HepG2 (cell line): Measurements from ENCODE around the gene CEP19. TPM values are rescaled to one million over a fixed set of nuclear protein-coding genes. Genes with fewer than 3 reads are reported as not detected.

Experiments
- CREM ChIP-seq, 2 experiments: sonication (generic) in 1 of 2; formaldehyde crosslinking in 1 of 2; IDR thresholded peaks; 2 replicates each; pipeline versions ENCODE4 v1.4.0 to v1.6.1; 2016 to 2020; ENCODE audit warnings: antibody characterized with exemption in 1 of 2, mild to moderate bottlenecking in 1 of 2, missing genetic modification reagents in 1 of 2
- MLLT10 ChIP-seq: sonication (generic); formaldehyde crosslinking; IDR thresholded peaks from 2 replicates; pipeline ENCODE4 v1.4.0; 2020; ENCODE audit warnings: missing genetic modification reagents
- NR2F2 ChIP-seq: IDR thresholded peaks from 2 replicates; pipeline ENCODE4 v1.6.1; 2012; ENCODE audit warnings: low read depth, inconsistent platforms, borderline replicate concordance
- PHB2 ChIP-seq: fragments of 450-650 bp; IDR thresholded peaks from 2 replicates; pipeline ENCODE4 v1.6.1; 2018; ENCODE audit not compliant: partially characterized antibody
- PHF20 ChIP-seq: sonication (generic); formaldehyde crosslinking; IDR thresholded peaks from 2 replicates; pipeline ENCODE4 v1.5.0; 2020; ENCODE audit warnings: mild to moderate bottlenecking, missing genetic modification reagents
- RBM39 ChIP-seq: fragments of 200-400 bp; formaldehyde crosslinking; IDR thresholded peaks from one replicate; pipeline ENCODE4 v1.6.1; 2018; ENCODE audit warnings: antibody characterized with exemption, mild to moderate bottlenecking, low read depth, low read length; ENCODE audit not compliant: poor library complexity, severe bottlenecking
- ZMYM4 ChIP-seq: sonication (generic); formaldehyde crosslinking; IDR thresholded peaks from 2 replicates; pipeline ENCODE4 v1.8.1; 2023; ENCODE audit warnings: mild to moderate bottlenecking, missing genetic modification reagents
- ZNF121 ChIP-seq: sonication (generic); formaldehyde crosslinking; IDR thresholded peaks from 2 replicates; pipeline ENCODE4 v1.5.0; 2020; ENCODE audit warnings: mild to moderate bottlenecking, missing genetic modification reagents
- ZNF430 ChIP-seq: sonication (generic); formaldehyde crosslinking; IDR thresholded peaks from 2 replicates; pipeline ENCODE4 v1.9.0; 2021; ENCODE audit warnings: mild to moderate bottlenecking, missing genetic modification reagents
- ZNF501 ChIP-seq: sonication (generic); formaldehyde crosslinking; IDR thresholded peaks from 2 replicates; pipeline ENCODE4 v1.5.1; 2020; ENCODE audit warnings: mild to moderate bottlenecking, moderate library complexity, missing genetic modification reagents
- ZNF782 ChIP-seq: sonication (generic); formaldehyde crosslinking; IDR thresholded peaks from 2 replicates; pipeline ENCODE4 v1.4.0; 2020; ENCODE audit warnings: missing genetic modification reagents, mild to moderate bottlenecking, borderline replicate concordance
- ZNF816 ChIP-seq: sonication (generic); formaldehyde crosslinking; IDR thresholded peaks from 2 replicates; pipeline ENCODE4 v1.8.0; 2022; ENCODE audit warnings: missing genetic modification reagents, mild to moderate bottlenecking, borderline replicate concordance
- polyA plus RNA-seq, 8 experiments: library from polyadenylated mRNA; depleted of rRNA in 3 of 8; stranded (reverse) in 7 of 8; unstranded in 1 of 8; fragments of >200 nt; fragmentation: Illumina TruSeq in 4 of 8; extraction: Trizol in 4 of 8; gene quantifications; 2 replicates each; pipeline versions ENCODE4 v1.2.1 to v1.2.3, GENCODE V29; 2011 to 2016; ENCODE audit warnings: low read depth in 4 of 8, missing spikeins in 1 of 8, mixed read lengths in 1 of 8; ENCODE audit not compliant: insufficient read depth in 1 of 8
- total RNA-seq, 5 experiments: library from RNA; depleted of rRNA; stranded (reverse); fragments of >200 nt; fragmentation: Illumina TruSeq; extraction: Trizol; gene quantifications; 2 replicates each; pipeline ENCODE4 v1.2.3, GENCODE V29; 2016; ENCODE audit warnings: low read depth in 1 of 5
- TF ChIP-seq, protein P1 (sequence below): sonication (generic); formaldehyde crosslinking; IDR thresholded peaks from 2 replicates; pipeline ENCODE4 v1.4.0; 2020; ENCODE audit warnings: missing genetic modification reagents
- TF ChIP-seq, protein P2 (sequence below): sonication (generic); formaldehyde crosslinking; IDR thresholded peaks from 2 replicates; pipeline ENCODE4 v1.5.0; 2020; ENCODE audit warnings: mild to moderate bottlenecking, missing genetic modification reagents, borderline replicate concordance
- TF ChIP-seq, protein P3 (sequence below): sonication (generic); formaldehyde crosslinking; IDR thresholded peaks from 2 replicates; pipeline ENCODE4 v1.8.0; 2022; ENCODE audit warnings: mild to moderate bottlenecking, missing genetic modification reagents, borderline replicate concordance
- TF ChIP-seq, protein P4 (sequence below): IDR thresholded peaks from 2 replicates; pipeline ENCODE4 v1.6.1; 2016

Gene CEP19
- total and polyA plus RNA-seq, 2 of the 13 experiments (the other 11 are each of a cell fraction or from before 2014, with no cell fraction given): 0.48 to 1.2 TPM

DNA sequence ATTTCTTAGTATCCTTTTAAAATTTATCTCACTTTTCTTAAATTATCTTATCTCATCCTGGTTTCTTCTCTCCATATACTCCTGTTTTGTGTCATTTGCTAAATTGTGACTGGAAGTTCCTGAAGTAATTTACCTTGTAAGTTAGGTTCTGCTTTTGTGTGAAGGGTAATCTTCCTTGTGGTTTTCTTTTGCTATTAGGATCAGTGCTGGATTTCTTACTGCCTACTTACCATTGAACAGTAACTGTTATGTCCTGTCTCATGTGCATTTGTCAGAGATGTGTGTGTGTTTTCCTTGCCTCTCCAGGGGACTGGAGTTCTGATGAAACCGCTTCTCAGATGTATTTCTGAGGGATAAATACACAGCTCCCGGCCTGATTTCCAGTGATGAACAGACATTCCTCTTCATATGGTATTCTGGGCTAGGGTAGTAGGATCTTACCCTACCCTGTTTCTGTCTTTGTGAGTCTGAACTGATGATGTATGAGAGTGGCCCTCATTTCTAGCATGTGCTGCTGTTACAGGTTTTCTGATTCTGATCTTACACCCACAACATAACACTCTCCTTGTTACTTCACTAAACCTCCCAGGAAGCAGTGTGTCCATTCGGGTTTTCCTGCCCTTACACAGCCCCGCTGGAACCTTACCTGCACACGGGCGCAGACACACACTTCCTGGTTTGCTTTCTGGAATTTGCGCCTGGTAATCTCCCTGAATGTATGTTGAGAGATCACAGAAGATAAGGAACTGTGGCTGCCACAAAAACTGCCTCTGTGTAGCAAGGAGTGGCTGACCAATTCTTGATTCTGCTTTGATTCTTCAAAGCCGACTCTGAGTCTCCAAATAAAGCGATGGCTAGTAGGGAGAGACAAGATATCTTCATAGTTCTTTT is 42.3 kb upstream of the CEP19 start (continued):
- TF ChIP-seq, protein P1, sequence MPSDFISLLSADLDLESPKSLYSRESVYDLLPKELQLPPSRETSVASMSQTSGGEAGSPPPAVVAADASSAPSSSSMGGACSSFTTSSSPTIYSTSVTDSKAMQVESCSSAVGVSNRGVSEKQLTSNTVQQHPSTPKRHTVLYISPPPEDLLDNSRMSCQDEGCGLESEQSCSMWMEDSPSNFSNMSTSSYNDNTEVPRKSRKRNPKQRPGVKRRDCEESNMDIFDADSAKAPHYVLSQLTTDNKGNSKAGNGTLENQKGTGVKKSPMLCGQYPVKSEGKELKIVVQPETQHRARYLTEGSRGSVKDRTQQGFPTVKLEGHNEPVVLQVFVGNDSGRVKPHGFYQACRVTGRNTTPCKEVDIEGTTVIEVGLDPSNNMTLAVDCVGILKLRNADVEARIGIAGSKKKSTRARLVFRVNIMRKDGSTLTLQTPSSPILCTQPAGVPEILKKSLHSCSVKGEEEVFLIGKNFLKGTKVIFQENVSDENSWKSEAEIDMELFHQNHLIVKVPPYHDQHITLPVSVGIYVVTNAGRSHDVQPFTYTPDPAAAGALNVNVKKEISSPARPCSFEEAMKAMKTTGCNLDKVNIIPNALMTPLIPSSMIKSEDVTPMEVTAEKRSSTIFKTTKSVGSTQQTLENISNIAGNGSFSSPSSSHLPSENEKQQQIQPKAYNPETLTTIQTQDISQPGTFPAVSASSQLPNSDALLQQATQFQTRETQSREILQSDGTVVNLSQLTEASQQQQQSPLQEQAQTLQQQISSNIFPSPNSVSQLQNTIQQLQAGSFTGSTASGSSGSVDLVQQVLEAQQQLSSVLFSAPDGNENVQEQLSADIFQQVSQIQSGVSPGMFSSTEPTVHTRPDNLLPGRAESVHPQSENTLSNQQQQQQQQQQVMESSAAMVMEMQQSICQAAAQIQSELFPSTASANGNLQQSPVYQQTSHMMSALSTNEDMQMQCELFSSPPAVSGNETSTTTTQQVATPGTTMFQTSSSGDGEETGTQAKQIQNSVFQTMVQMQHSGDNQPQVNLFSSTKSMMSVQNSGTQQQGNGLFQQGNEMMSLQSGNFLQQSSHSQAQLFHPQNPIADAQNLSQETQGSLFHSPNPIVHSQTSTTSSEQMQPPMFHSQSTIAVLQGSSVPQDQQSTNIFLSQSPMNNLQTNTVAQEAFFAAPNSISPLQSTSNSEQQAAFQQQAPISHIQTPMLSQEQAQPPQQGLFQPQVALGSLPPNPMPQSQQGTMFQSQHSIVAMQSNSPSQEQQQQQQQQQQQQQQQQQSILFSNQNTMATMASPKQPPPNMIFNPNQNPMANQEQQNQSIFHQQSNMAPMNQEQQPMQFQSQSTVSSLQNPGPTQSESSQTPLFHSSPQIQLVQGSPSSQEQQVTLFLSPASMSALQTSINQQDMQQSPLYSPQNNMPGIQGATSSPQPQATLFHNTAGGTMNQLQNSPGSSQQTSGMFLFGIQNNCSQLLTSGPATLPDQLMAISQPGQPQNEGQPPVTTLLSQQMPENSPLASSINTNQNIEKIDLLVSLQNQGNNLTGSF (CRISPR knock-in tag): no peak
- TF ChIP-seq, protein P2, sequence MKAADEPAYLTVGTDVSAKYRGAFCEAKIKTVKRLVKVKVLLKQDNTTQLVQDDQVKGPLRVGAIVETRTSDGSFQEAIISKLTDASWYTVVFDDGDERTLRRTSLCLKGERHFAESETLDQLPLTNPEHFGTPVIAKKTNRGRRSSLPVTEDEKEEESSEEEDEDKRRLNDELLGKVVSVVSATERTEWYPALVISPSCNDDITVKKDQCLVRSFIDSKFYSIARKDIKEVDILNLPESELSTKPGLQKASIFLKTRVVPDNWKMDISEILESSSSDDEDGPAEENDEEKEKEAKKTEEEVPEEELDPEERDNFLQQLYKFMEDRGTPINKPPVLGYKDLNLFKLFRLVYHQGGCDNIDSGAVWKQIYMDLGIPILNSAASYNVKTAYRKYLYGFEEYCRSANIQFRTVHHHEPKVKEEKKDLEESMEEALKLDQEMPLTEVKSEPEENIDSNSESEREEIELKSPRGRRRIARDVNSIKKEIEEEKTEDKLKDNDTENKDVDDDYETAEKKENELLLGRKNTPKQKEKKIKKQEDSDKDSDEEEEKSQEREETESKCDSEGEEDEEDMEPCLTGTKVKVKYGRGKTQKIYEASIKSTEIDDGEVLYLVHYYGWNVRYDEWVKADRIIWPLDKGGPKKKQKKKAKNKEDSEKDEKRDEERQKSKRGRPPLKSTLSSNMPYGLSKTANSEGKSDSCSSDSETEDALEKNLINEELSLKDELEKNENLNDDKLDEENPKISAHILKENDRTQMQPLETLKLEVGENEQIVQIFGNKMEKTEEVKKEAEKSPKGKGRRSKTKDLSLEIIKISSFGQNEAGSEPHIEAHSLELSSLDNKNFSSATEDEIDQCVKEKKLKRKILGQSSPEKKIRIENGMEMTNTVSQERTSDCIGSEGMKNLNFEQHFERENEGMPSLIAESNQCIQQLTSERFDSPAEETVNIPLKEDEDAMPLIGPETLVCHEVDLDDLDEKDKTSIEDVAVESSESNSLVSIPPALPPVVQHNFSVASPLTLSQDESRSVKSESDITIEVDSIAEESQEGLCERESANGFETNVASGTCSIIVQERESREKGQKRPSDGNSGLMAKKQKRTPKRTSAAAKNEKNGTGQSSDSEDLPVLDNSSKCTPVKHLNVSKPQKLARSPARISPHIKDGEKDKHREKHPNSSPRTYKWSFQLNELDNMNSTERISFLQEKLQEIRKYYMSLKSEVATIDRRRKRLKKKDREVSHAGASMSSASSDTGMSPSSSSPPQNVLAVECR (CRISPR knock-in tag): peak; percentile 35; the same call in 1 of the 2 replicates
- TF ChIP-seq, protein P3, sequence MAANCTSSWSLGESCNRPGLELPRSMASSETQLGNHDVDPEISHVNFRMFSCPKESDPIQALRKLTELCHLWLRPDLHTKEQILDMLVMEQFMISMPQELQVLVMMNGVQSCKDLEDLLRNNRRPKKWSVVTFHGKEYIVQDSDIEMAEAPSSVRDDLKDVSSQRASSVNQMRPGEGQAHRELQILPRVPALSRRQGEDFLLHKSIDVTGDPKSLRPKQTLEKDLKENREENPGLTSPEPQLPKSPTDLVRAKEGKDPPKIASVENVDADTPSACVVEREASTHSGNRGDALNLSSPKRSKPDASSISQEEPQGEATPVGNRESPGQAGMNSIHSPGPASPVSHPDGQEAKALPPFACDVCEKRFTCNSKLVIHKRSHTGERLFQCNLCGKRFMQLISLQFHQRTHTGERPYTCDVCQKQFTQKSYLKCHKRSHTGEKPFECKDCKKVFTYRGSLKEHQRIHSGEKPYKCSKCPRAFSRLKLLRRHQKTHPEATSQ (CRISPR knock-in tag): no peak
- TF ChIP-seq ZNF782: no peak
- TF ChIP-seq, protein P4, sequence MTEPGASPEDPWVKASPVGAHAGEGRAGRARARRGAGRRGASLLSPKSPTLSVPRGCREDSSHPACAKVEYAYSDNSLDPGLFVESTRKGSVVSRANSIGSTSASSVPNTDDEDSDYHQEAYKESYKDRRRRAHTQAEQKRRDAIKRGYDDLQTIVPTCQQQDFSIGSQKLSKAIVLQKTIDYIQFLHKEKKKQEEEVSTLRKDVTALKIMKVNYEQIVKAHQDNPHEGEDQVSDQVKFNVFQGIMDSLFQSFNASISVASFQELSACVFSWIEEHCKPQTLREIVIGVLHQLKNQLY (CRISPR knock-in tag): no peak
- no peak for TF ChIP-seq NR2F2
- TF ChIP-seq RBM39: no peak
- no peak for TF ChIP-seq PHF20 (CRISPR knock-in tag)
- no peak for TF ChIP-seq MLLT10
- TF ChIP-seq PHB2: no peak
- no peak for TF ChIP-seq ZNF430 (CRISPR knock-in tag)
- no peak for TF ChIP-seq ZNF816 (CRISPR knock-in tag)
- TF ChIP-seq CREM (IDR thresholded peaks at IDR 0.05): no peak
- no peak for TF ChIP-seq CREM (CRISPR knock-in tag; IDR thresholded peaks at IDR 0.05)
- TF ChIP-seq ZNF501: no peak
- no peak for TF ChIP-seq ZNF121 (CRISPR knock-in tag)
- peak; percentile 61 for TF ChIP-seq ZMYM4
